ENCODE measurements around the gene RBPMS2.

GRCh38 chr15:64712353-64712752 is 63.0 kb downstream of the RBPMS2 start:
- TF ChIP-seq CTCF (IDR thresholded peaks at IDR 0.05; ENCODE audit: low read depth, low read length) (no peak), EZH2phosphoT487 (IDR thresholded peaks at IDR 0.05; ENCODE audit: low read depth) (no peak)

All from OCI-LY3 (cell line).